OCI-LY1 (cell line): ENCODE data around the gene WDR26.

ENCODE experiments used
- H2AFZ ChIP-seq: fragments of 200-600 bp; sonication (generic), shearing (Covaris generic); 2 replicates; pipeline ENCODE4 v1.6.0; 2014; ENCODE audit warnings: antibody characterized with exemption, mild to moderate bottlenecking, low read length
- H3F3A ChIP-seq: fragments of 200-600 bp; sonication (generic), shearing (Covaris generic); 2 replicates; pipeline ENCODE4 v1.6.0; 2014; ENCODE audit warnings: mild to moderate bottlenecking, antibody characterized with exemption, low read length, moderate library complexity; ENCODE audit not compliant: insufficient read depth
- H3K27ac ChIP-seq: fragments of 200-600 bp; sonication (generic); 2 replicates; pipeline ENCODE4 v1.5.1; 2014; ENCODE audit warnings: low read length, mixed run types, mild to moderate bottlenecking, low read depth; ENCODE audit not compliant: poor library complexity, severe bottlenecking
- H3K27me3 ChIP-seq: fragments of 200-600 bp; sonication (generic); 2 replicates; pipeline ENCODE4 v1.6.0; 2014; ENCODE audit warnings: antibody characterized with exemption, mild to moderate bottlenecking, low read length, moderate library complexity; ENCODE audit not compliant: insufficient read depth
- H3K36me3 ChIP-seq: fragments of 200-600 bp; sonication (generic); 2 replicates; pipeline ENCODE4 v1.6.1; 2014; ENCODE audit warnings: mild to moderate bottlenecking, antibody characterized with exemption, low read length, moderate library complexity, mixed read lengths; ENCODE audit not compliant: insufficient read depth
- H3K4me1 ChIP-seq: fragments of 200-600 bp; sonication (generic); 2 replicates; pipeline ENCODE4 v1.5.1; 2014; ENCODE audit warnings: mild to moderate bottlenecking, low read length, moderate library complexity; ENCODE audit not compliant: insufficient read depth, severe bottlenecking
- H3K4me2 ChIP-seq: fragments of 200-600 bp; sonication (generic), shearing (Covaris generic); 2 replicates; pipeline ENCODE4 v1.6.1; 2014; ENCODE audit warnings: low read length
- H3K4me3 ChIP-seq: fragments of 200-600 bp; sonication (generic); 2 replicates; pipeline ENCODE4 v1.5.1; 2014; ENCODE audit warnings: low read length, low read depth, mild to moderate bottlenecking, mixed read lengths; ENCODE audit not compliant: poor library complexity, severe bottlenecking
- H3K79me2 ChIP-seq: fragments of 200-600 bp; shearing (Covaris generic); 2 replicates; pipeline ENCODE4 v1.6.1; 2016; ENCODE audit warnings: mixed run types, low read length, mixed read lengths; ENCODE audit not compliant: insufficient read depth
- H3K9ac ChIP-seq: fragments of 200-600 bp; sonication (generic), shearing (Covaris generic); 2 replicates; pipeline ENCODE4 v1.6.1; 2014; ENCODE audit warnings: mild to moderate bottlenecking, low read length, mixed read lengths
- H3K9me2 ChIP-seq: fragments of 200-600 bp; sonication (generic), shearing (Covaris generic); 2 replicates; pipeline ENCODE4 v1.6.1; 2014; ENCODE audit warnings: low read depth, mild to moderate bottlenecking, low read length, mixed read lengths
- H3K9me3 ChIP-seq: fragments of 200-600 bp; shearing (Covaris generic); 2 replicates; pipeline ENCODE4 v1.6.1; 2014; ENCODE audit warnings: low read length, mixed read lengths
- H4K20me1 ChIP-seq: fragments of 200-600 bp; sonication (generic), shearing (Covaris generic); 2 replicates; pipeline ENCODE4 v1.6.0; 2016; ENCODE audit warnings: mild to moderate bottlenecking, low read length; ENCODE audit not compliant: insufficient read depth
- EZH2 ChIP-seq: fragments of 200-600 bp; sonication (generic), shearing (Covaris generic); IDR thresholded peaks from 2 replicates; pipeline ENCODE4 v1.8.0; 2017; ENCODE audit warnings: borderline replicate concordance, mixed run types, mild to moderate bottlenecking, antibody characterized with exemption, low read length, moderate library complexity, mixed read lengths
- TF ChIP-seq, protein P1 (sequence below): fragments of 200-600 bp; sonication (generic), shearing (Covaris generic); IDR thresholded peaks from 2 replicates; pipeline ENCODE4 v1.5.1; 2017; ENCODE audit warnings: mild to moderate bottlenecking, antibody characterized with exemption, low read length, moderate library complexity, mixed read lengths

Gene WDR26

DNA sequence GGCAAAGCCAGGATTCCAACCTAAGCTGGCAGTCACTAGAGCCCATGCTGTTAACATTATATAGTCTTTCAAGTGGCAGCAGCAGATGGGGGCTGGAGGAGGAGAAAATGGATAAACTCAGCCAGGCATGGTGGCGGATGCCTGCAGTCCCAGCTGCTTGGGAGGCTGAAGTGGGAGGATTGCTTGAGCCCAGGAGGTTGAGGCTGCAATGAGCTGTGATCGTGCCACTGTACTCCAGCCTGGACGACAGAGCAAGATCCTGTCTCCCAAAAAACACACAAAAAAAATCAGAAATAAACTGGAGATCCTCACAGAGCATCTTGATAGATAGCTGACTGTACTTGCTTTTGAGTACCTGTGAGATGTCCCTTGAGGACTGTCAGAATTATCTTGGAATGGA, 13.4 kb upstream of the WDR26 start:
- no peak overlapping the region for H3K9ac ChIP-seq

DNA sequence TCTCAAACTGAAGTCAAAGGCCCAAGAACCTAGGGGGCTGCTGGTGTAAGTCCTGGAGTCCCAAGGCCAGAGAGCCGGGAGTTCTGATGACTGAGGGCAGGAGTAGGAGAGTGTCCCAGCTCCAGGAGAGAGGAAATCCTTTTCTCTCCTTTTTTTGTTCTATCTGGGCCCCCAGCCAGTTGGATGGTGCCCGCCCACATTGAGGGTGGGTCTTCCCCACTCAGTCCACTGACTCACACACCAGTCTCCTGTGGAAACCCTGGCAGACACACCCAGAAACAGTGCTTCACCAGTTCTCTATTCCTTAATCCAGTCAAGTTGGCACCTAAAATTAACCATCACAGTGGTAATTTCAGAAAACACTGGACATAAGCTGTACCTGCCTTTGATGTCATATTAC, 12.7 kb upstream of the WDR26 start:
- Histone ChIP-seq H4K20me1 (no peaks in the 10 kb centered on the region), H3K4me3 (no peak overlapping the region), H3K79me2 (no peaks in the 10 kb centered on the region), H3K4me1 (no peaks in the 10 kb centered on the region), H3K9me3 (no peaks in the 10 kb centered on the region), H3K9me2 (no peaks in the 10 kb centered on the region), H3K27me3 (no peaks in the 10 kb centered on the region), H3K36me3 (peaks cover 12% of the 10 kb centered on the region; the same call in 1 of the 2 replicates), H3K4me2 (no peak overlapping the region), H2AFZ (no peak overlapping the region), H3F3A (no peaks in the 10 kb centered on the region), H3K9ac (no peak overlapping the region), H3K27ac (no peak overlapping the region)
- TF ChIP-seq, protein P1, sequence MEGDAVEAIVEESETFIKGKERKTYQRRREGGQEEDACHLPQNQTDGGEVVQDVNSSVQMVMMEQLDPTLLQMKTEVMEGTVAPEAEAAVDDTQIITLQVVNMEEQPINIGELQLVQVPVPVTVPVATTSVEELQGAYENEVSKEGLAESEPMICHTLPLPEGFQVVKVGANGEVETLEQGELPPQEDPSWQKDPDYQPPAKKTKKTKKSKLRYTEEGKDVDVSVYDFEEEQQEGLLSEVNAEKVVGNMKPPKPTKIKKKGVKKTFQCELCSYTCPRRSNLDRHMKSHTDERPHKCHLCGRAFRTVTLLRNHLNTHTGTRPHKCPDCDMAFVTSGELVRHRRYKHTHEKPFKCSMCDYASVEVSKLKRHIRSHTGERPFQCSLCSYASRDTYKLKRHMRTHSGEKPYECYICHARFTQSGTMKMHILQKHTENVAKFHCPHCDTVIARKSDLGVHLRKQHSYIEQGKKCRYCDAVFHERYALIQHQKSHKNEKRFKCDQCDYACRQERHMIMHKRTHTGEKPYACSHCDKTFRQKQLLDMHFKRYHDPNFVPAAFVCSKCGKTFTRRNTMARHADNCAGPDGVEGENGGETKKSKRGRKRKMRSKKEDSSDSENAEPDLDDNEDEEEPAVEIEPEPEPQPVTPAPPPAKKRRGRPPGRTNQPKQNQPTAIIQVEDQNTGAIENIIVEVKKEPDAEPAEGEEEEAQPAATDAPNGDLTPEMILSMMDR: no peak
- TF ChIP-seq EZH2: no peak

More for the DNA sequence above, 13.4 kb upstream of the WDR26 start:
- no peaks in the 10 kb centered on the region for H3K4me1 ChIP-seq
- no peak overlapping the region for H3K4me2 ChIP-seq
- no peaks in the 10 kb centered on the region for H3K79me2 ChIP-seq
- TF ChIP-seq, protein P1: no peak
- no peak for TF ChIP-seq EZH2
- H2AFZ ChIP-seq: no peak overlapping the region
- H3K9me3 ChIP-seq: no peaks in the 10 kb centered on the region
- no peak overlapping the region for H3K27ac ChIP-seq
- no peaks in the 10 kb centered on the region for H3F3A ChIP-seq
- H3K4me3 ChIP-seq: no peak overlapping the region
- H3K36me3 ChIP-seq: peaks cover 5% of the 10 kb centered on the region; the same call in 1 of the 2 replicates
- no peaks in the 10 kb centered on the region for H3K9me2 ChIP-seq
- no peaks in the 10 kb centered on the region for H4K20me1 ChIP-seq
- no peaks in the 10 kb centered on the region for H3K27me3 ChIP-seq

DNA sequence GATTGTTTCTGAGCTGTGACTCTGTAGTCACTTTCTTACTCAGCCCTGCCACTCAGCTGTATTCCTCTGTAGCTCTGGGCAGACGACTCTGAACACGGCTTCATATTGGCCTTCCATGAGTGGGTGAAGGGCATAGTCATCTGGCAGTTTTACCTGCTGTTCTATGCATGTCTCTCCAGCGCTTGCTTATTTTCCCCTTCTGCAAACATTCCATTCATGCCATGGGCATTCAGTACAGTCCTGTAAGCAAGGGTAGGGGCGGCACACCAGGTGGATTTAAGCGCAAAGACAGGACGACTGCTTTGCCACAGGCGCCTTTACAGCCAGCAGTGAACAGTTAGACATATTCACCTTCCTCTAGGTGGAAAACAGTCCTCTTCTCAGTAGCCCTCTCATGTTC, 4.4 kb upstream of the WDR26 start:
- Histone ChIP-seq H3F3A (no peaks in the 10 kb centered on the region), H3K9ac (no peak overlapping the region), H2AFZ (no peak overlapping the region), H3K27me3 (no peaks in the 10 kb centered on the region), H3K36me3 (peaks cover 9% of the 10 kb centered on the region; the same call in 1 of the 2 replicates), H3K9me3 (no peaks in the 10 kb centered on the region), H3K4me2 (no peak overlapping the region), H3K9me2 (no peaks in the 10 kb centered on the region), H3K4me3 (no peak overlapping the region), H3K27ac (no peak overlapping the region), H4K20me1 (no peaks in the 10 kb centered on the region), H3K79me2 (peaks cover 8% of the 10 kb centered on the region; the same call in 1 of the 2 replicates), H3K4me1 (peaks cover 21% of the 10 kb centered on the region)
- no peak for TF ChIP-seq EZH2
- TF ChIP-seq, protein P1: no peak
